Astrocyte (in vitro differentiated cells and primary cell): ENCODE data around the gene NKX6-1. TPM values are rescaled to one million over a fixed set of nuclear protein-coding genes. Genes with fewer than 3 reads are reported as not detected.
A peak's percentile ranks its signal among the peaks of the same experiment; 100 is the strongest.

Source experiments
- DNase-seq: peaks from one replicate; pipeline ENCODE4 v3.0.0-alpha.2; 2010; ENCODE audit warnings: low read depth
- FAIRE-seq: peaks from 2 replicates; lab custom pipeline; 2011; peaks lifted over from hg19 to GRCh38; lab: Jason Lieb, UNC
- H2AFZ ChIP-seq: 2 replicates; pipeline ENCODE4 v1.6.0; 2012; ENCODE audit warnings: low read depth, low read length, inconsistent platforms
- H3K27ac ChIP-seq: 2 replicates; pipeline ENCODE4 v1.5.1; 2011; ENCODE audit warnings: low read depth, low read length, inconsistent platforms
- H3K27me3 ChIP-seq: 2 replicates; pipeline ENCODE4 v1.6.0; 2011; ENCODE audit warnings: low read length, inconsistent platforms; ENCODE audit not compliant: insufficient read depth
- H3K36me3 ChIP-seq: 2 replicates; pipeline ENCODE4 v1.5.1; 2011; ENCODE audit warnings: low read length, inconsistent platforms; ENCODE audit not compliant: insufficient read depth
- H3K4me1 ChIP-seq: 2 replicates; pipeline ENCODE4 v1.5.1; 2011; ENCODE audit warnings: low read length, inconsistent platforms; ENCODE audit not compliant: insufficient read depth
- H3K4me2 ChIP-seq: 2 replicates; pipeline ENCODE4 v1.6.0; 2012; ENCODE audit warnings: low read length, inconsistent platforms
- H3K4me3 ChIP-seq: 2 replicates; pipeline ENCODE4 v1.5.1; 2011; ENCODE audit warnings: low read depth, mild to moderate bottlenecking, low read length, inconsistent platforms; ENCODE audit not compliant: insufficient read depth
- H3K79me2 ChIP-seq: 2 replicates; pipeline ENCODE4 v1.6.0; 2012; ENCODE audit warnings: mild to moderate bottlenecking, low read length, inconsistent platforms; ENCODE audit not compliant: insufficient read depth
- H3K9ac ChIP-seq: 2 replicates; pipeline ENCODE4 v1.6.0; 2012; ENCODE audit warnings: mild to moderate bottlenecking, low read length, inconsistent platforms
- H3K9me3 ChIP-seq: 2 replicates; pipeline ENCODE4 v1.5.1; 2012; ENCODE audit warnings: low read depth, mild to moderate bottlenecking, low read length, inconsistent platforms; ENCODE audit not compliant: insufficient read depth
- H4K20me1 ChIP-seq: 2 replicates; pipeline ENCODE4 v1.6.0; 2012; ENCODE audit warnings: low read length, inconsistent platforms; ENCODE audit not compliant: insufficient read depth
- H3K27ac Mint-ChIP-seq: one replicate; pipeline ENCODE4 v1.8.0; 2021; ENCODE audit warnings: mild to moderate bottlenecking, mixed read lengths; ENCODE audit not compliant: unreplicated experiment
- H3K27me3 Mint-ChIP-seq: one replicate; pipeline ENCODE4 v1.8.0; 2021; ENCODE audit warnings: low read depth, mixed read lengths; ENCODE audit not compliant: unreplicated experiment
- H3K36me3 Mint-ChIP-seq: one replicate; pipeline ENCODE4 v1.8.0; 2021; ENCODE audit warnings: low read depth, mixed read lengths; ENCODE audit not compliant: unreplicated experiment
- H3K4me1 Mint-ChIP-seq: one replicate; pipeline ENCODE4 v1.8.0; 2021; ENCODE audit warnings: low read depth, mixed read lengths; ENCODE audit not compliant: unreplicated experiment
- H3K4me3 Mint-ChIP-seq: one replicate; pipeline ENCODE4 v1.8.0; 2021; ENCODE audit warnings: mild to moderate bottlenecking, moderate library complexity, mixed read lengths; ENCODE audit not compliant: unreplicated experiment
- H3K9me3 Mint-ChIP-seq: one replicate; pipeline ENCODE4 v1.8.0; 2021; ENCODE audit warnings: mild to moderate bottlenecking, mixed read lengths; ENCODE audit not compliant: unreplicated experiment
- EZH2 ChIP-seq: IDR thresholded peaks from 2 replicates; pipeline ENCODE4 v1.6.1; 2012; ENCODE audit warnings: mild to moderate bottlenecking, low read length, inconsistent platforms; ENCODE audit not compliant: insufficient read depth
- total RNA-seq: library from RNA; stranded (reverse); gene quantifications from 2 replicates; pipeline ENCODE4 v1.2.1, GENCODE V29; 2021
- TF ChIP-seq, protein P1 (sequence below): IDR thresholded peaks from 2 replicates; pipeline ENCODE4 v1.5.1; 2011; ENCODE audit warnings: low read depth, mild to moderate bottlenecking, inconsistent platforms, low read length, moderate library complexity; ENCODE audit not compliant: insufficient read depth

Gene NKX6-1
- total RNA-seq, 1 donor from 2014 or later: 0.14 TPM

DNA sequence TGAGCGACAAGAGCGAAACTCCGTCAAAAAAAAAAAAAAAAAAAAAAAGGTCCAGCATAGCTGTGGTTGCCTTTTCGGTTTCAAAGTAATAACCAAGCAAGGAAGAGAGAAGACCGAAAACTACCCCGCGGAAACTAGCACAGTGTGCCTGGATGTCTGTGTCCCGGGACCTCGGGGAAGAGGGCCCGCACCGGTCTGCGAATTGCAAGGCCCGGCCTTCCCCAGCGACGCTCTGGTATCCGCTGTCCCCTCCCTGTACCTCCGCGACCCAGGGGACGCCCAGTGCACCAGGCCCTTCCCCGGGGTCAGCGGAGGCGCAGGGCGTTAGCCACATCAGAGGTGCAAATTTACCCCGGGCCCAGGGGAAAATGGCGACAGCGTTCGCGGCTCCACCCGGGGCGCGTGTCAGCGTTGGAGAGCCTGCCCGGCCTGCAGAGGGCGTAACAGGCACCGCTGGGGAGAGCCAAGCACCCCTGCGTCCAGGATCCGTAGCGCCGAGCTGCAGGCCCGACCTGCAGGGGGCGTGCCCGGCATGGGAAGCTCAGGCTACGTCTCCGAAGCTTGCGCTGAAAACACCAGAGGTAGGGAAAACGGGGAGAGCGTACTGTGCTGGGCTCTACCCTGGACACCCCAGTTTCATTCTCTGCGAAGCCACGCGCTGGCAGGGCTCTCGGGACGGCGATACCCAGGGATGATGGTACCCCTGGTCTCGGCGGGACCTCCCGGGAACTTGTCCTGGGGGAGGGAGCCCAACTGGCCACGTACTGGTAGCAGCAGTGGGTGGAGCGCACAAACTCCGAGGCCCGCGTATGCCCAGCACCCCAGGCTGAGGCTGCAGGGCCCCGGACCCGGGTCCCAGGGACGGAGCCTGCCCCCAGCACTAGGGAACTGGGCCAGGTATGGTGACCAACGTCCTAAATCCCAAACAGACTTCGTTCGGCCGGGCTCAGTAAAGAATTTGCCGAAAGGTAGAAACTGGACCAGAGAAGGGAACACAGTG is 16.2 kb downstream of the NKX6-1 start:
- H3K36me3 ChIP-seq: no peaks in the 10 kb centered on the region
- H3K27me3 ChIP-seq: peaks cover 73% of the 10 kb centered on the region
- H2AFZ ChIP-seq: peak overlapping the region; percentile 63
- no peak overlapping the region for H3K4me3 ChIP-seq
- no peaks in the 10 kb centered on the region for H3K79me2 ChIP-seq
- Mint-ChIP-seq H3K4me3 (no peak overlapping the region), H3K4me1 (peaks cover 2% of the 10 kb centered on the region), H3K27me3 (peaks cover 81% of the 10 kb centered on the region), H3K9me3 (peaks cover 17% of the 10 kb centered on the region), H3K27ac (no peak overlapping the region), H3K36me3 (peaks cover 2% of the 10 kb centered on the region)
- TF ChIP-seq, protein P1, sequence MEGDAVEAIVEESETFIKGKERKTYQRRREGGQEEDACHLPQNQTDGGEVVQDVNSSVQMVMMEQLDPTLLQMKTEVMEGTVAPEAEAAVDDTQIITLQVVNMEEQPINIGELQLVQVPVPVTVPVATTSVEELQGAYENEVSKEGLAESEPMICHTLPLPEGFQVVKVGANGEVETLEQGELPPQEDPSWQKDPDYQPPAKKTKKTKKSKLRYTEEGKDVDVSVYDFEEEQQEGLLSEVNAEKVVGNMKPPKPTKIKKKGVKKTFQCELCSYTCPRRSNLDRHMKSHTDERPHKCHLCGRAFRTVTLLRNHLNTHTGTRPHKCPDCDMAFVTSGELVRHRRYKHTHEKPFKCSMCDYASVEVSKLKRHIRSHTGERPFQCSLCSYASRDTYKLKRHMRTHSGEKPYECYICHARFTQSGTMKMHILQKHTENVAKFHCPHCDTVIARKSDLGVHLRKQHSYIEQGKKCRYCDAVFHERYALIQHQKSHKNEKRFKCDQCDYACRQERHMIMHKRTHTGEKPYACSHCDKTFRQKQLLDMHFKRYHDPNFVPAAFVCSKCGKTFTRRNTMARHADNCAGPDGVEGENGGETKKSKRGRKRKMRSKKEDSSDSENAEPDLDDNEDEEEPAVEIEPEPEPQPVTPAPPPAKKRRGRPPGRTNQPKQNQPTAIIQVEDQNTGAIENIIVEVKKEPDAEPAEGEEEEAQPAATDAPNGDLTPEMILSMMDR: peak; percentile 27
- peak; percentile 70 for TF ChIP-seq EZH2
- no peak overlapping the region for H3K9ac ChIP-seq
- H3K27ac ChIP-seq: no peak overlapping the region
- no peaks in the 10 kb centered on the region for H3K4me1 ChIP-seq
- peak overlapping the region; percentile 60 for H3K4me2 ChIP-seq
- no peaks in the 10 kb centered on the region for H4K20me1 ChIP-seq
- no peak for DNase-seq
- peaks cover 9% of the 10 kb centered on the region for H3K9me3 ChIP-seq
- no peak for FAIRE-seq

DNA sequence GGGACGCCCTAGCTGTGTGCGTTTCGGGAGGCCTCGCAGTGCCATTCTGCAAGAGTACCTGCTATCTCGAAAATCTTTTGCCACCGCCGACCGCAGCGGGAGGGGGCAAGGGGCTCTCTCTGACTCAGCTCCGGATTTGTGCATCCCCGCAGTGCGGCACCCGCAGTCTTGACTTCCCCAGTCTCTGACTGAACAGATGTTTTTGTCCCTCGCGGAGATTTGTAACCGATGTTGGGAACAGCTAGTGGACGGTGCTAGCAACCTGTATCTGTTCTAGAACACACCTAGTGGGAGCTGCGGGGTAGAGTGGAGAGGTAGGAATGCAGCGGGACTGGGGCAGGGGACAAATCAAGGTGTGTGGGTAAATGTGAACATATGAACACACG is 17.2 kb downstream of the NKX6-1 start:
- Mint-ChIP-seq H3K4me1 (peaks cover 2% of the 10 kb centered on the region), H3K27me3 (peaks cover 78% of the 10 kb centered on the region), H3K27ac (peak overlapping the region; percentile 63), H3K36me3 (peaks cover 2% of the 10 kb centered on the region), H3K4me3 (no peak overlapping the region), H3K9me3 (peaks cover 17% of the 10 kb centered on the region)
- no peak overlapping the region for H2AFZ ChIP-seq
- no peaks in the 10 kb centered on the region for H4K20me1 ChIP-seq
- no peaks in the 10 kb centered on the region for H3K79me2 ChIP-seq
- FAIRE-seq (no peak), DNase-seq (no peak)
- H3K9ac ChIP-seq: no peak overlapping the region
- TF ChIP-seq EZH2: peak; percentile 65
- TF ChIP-seq, protein P1: no peak
- H3K27ac ChIP-seq: no peak overlapping the region
- H3K27me3 ChIP-seq: peaks cover 69% of the 10 kb centered on the region
- no peaks in the 10 kb centered on the region for H3K4me1 ChIP-seq
- peaks cover 9% of the 10 kb centered on the region for H3K9me3 ChIP-seq
- peak overlapping the region; percentile 74 for H3K4me2 ChIP-seq
- H3K4me3 ChIP-seq: no peak overlapping the region
- H3K36me3 ChIP-seq: no peaks in the 10 kb centered on the region
